Astrocyte of the cerebellum (primary cell): ENCODE measurements around the gene DTYMK.
A peak's percentile ranks its signal among the peaks of the same experiment; 100 is the strongest.

Experiments
- DNase-seq: peaks from one replicate; pipeline ENCODE4 v3.0.0-alpha.2; 2011; ENCODE audit warnings: low read depth
- H3K4me3 ChIP-seq: 2 replicates; pipeline ENCODE4 v1.5.1; 2011; ENCODE audit warnings: mild to moderate bottlenecking, low read depth, low read length, moderate library complexity
- CTCF ChIP-seq: IDR thresholded peaks from 2 replicates; pipeline ENCODE4 v1.5.1; 2012; ENCODE audit warnings: low read length, low read depth, moderate library complexity, mild to moderate bottlenecking; ENCODE audit errors: missing control alignments
- in situ Hi-C: cut with HindIII; loops from 2 replicates; pipeline ENCODE4 v1.10.0; 2017; ENCODE audit warnings: low sequenced_read_pairs

DTYMK gene

GRCh38 chr2:241637795-241638660 lies 48.6 kb downstream of the DTYMK start:
- in situ Hi-C loops = no loop called here
- no peak for DNase-seq
- H3K4me3 ChIP-seq = peak overlapping the region; percentile 86
- no peak for TF ChIP-seq CTCF

GRCh38 chr2:241637018-241637794 lies 49.4 kb downstream of the DTYMK start, which contains the start of the genes ATG4B and THAP4:
TSS of gene ATG4B (plus strand) at chr2:241637693. CDS start at chr2:241637715, 22 bp downstream.
TSS of gene THAP4 (minus strand) at chr2:241637158. CDS start at chr2:241637017, 141 bp downstream.
- in situ Hi-C loops = no loop called here
- no peak for TF ChIP-seq CTCF
- peak within 1 kb of the TSS; percentile 86 for H3K4me3 ChIP-seq
- DNase-seq = peak; percentile 31

GRCh38 chr2:241636182-241637017 lies 50.2 kb downstream of the DTYMK start:
- DNase-seq = no peak
- in situ Hi-C loops = no loop called here
- no peak for TF ChIP-seq CTCF
- H3K4me3 ChIP-seq = peak overlapping the region; percentile 86

GRCh38 chr2:241635756-241636155 lies 50.9 kb downstream of the DTYMK start:
- H3K4me3 ChIP-seq = peak overlapping the region; percentile 86
- in situ Hi-C loops = no loop called here
- no peak for TF ChIP-seq CTCF
- no peak for DNase-seq

- no peak for TF ChIP-seq CTCF
- in situ Hi-C loops = no loop called here
- no peak for DNase-seq
- H3K4me3 ChIP-seq = no peak overlapping the region
These were observed 53.1 kb downstream of the DTYMK start for GRCh38 chr2:241633561-241633960.
